ENCODE measurements around the gene PCBP1.

PCBP1 gene

GRCh38 chr2:70094171-70094977 lies 7.1 kb downstream of the PCBP1 start:
- H3F3A ChIP-seq (ENCODE audit: low read depth), result peaks cover 10% of the 10 kb centered on the region
- H3K4me2 ChIP-seq (ENCODE audit: low read depth, low read length, poor library complexity, severe bottlenecking), result no peak overlapping the region
- H2AFZ ChIP-seq (ENCODE audit: low read length), result no peak overlapping the region

GRCh38 chr2:70094978-70095719 lies 7.9 kb downstream of the PCBP1 start:
- no peak overlapping the region for H3K9ac ChIP-seq (ENCODE audit: low read depth, low read length, poor library complexity, severe bottlenecking)
- no peak overlapping the region for H3K4me3 ChIP-seq (ENCODE audit: low read length, poor library complexity, severe bottlenecking)
- H2AFZ ChIP-seq (ENCODE audit: low read length), result no peak overlapping the region

More at GRCh38 chr2:70094171-70094977, 7.1 kb downstream of the PCBP1 start:
- H3K4me3 ChIP-seq (ENCODE audit: low read length, poor library complexity, severe bottlenecking), result no peak overlapping the region
- H3K9ac ChIP-seq (ENCODE audit: low read depth, low read length, poor library complexity, severe bottlenecking), result no peak overlapping the region
- H3K36me3 ChIP-seq (ENCODE audit: insufficient read depth, low read length), result no peaks in the 10 kb centered on the region
- no peaks in the 10 kb centered on the region for H3K9me2 ChIP-seq (replicated peaks; ENCODE audit: low read depth, low read length)
- TF ChIP-seq CTCF (conservative IDR thresholded peaks at IDR 0.05; ENCODE audit: low read length) (peak; percentile 28; the same call in 1 of the 2 replicates), EZH2phosphoT487 (IDR thresholded peaks at IDR 0.05; ENCODE audit: borderline replicate concordance) (no peak)
- H3K27me3 ChIP-seq (ENCODE audit: insufficient read depth, low read length, poor library complexity, severe bottlenecking), result no peaks in the 10 kb centered on the region
- H3K79me2 ChIP-seq (ENCODE audit: insufficient read depth, low read length), result peaks cover 21% of the 10 kb centered on the region
- H3K9me3 ChIP-seq (ENCODE audit: insufficient read depth, low read depth, low read length), result no peaks in the 10 kb centered on the region
- H3K4me1 ChIP-seq (ENCODE audit: insufficient read depth, low read length, poor library complexity, severe bottlenecking), result peaks cover 16% of the 10 kb centered on the region
- peaks cover 15% of the 10 kb centered on the region for H4K20me1 ChIP-seq (ENCODE audit: insufficient read depth, low read length, poor library complexity, severe bottlenecking)

More at GRCh38 chr2:70094978-70095719, 7.9 kb downstream of the PCBP1 start:
- H3K27me3 ChIP-seq (ENCODE audit: insufficient read depth, low read length, poor library complexity, severe bottlenecking), result no peaks in the 10 kb centered on the region
- H3K4me1 ChIP-seq (ENCODE audit: insufficient read depth, low read length, poor library complexity, severe bottlenecking), result peaks cover 10% of the 10 kb centered on the region
- H3K36me3 ChIP-seq (ENCODE audit: insufficient read depth, low read length), result no peaks in the 10 kb centered on the region
- no peaks in the 10 kb centered on the region for H3K9me3 ChIP-seq (ENCODE audit: insufficient read depth, low read depth, low read length)
- H3K4me2 ChIP-seq (ENCODE audit: low read depth, low read length, poor library complexity, severe bottlenecking), result no peak overlapping the region
- H3F3A ChIP-seq (ENCODE audit: low read depth), result peaks cover 10% of the 10 kb centered on the region
- H3K79me2 ChIP-seq (ENCODE audit: insufficient read depth, low read length), result peaks cover 13% of the 10 kb centered on the region
- H4K20me1 ChIP-seq (ENCODE audit: insufficient read depth, low read length, poor library complexity, severe bottlenecking), result peaks cover 7% of the 10 kb centered on the region
- TF ChIP-seq EZH2phosphoT487 (IDR thresholded peaks at IDR 0.05; ENCODE audit: borderline replicate concordance) (no peak), CTCF (conservative IDR thresholded peaks at IDR 0.05; ENCODE audit: low read length) (no peak)
- H3K9me2 ChIP-seq (replicated peaks; ENCODE audit: low read depth, low read length), result no peaks in the 10 kb centered on the region
